ENCODE results near the gene ARL15. TPM values are rescaled to one million over a fixed set of nuclear protein-coding genes. Genes with fewer than 3 reads are reported as not detected.

The ARL15 gene
- total and polyA plus RNA-seq, 2 of the 4 experiments (the other 2 are of a cell fraction), result 7.3 to 19.2 TPM

DNA sequence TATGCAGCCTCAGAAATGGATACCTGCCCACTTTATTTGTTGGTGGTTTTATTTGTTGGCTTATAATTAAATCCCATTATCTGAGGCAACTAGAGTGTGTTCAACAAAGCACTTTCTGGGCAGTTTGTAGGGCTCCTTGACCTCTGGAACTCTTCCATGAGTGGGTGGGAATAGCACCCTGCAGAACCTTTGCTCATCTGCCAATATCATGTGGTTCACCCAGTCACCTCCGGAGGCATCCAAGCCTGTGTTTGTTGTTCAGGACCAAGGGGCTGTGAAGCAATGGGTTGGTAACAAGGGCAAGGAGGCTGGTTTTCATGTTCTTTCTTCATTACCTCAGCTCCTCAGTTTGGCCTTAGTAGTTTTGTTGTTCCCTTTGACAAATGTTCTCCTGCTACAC is 436.0 kb downstream of the ARL15 start:
- DNase-seq (no peak), ATAC-seq (ENCODE audit: low read depth) (no peak)
- Histone ChIP-seq H3K4ac (ENCODE audit: low read depth, low read length) (no peak overlapping the region), H2AK5ac (ENCODE audit: low read depth, low read length) (no peak overlapping the region), H3K18ac (ENCODE audit: low read depth, low read length) (no peak overlapping the region), H2BK120ac (ENCODE audit: low read depth, low read length) (no peak overlapping the region), H3K23ac (ENCODE audit: low read depth, low read length) (no peak overlapping the region), H4K5ac (ENCODE audit: low read depth, low read length) (no peak overlapping the region), H3K4me3 (ENCODE audit: insufficient read depth, low read depth, low read length) (no peak overlapping the region), H4K8ac (ENCODE audit: low read depth in 2 of 2, low read length in 2 of 2) (no peak overlapping the region), H3K56ac (ENCODE audit: extremely low read depth, insufficient read depth, low read length) (no peak overlapping the region), H2BK15ac (ENCODE audit: low read depth, low read length) (no peak overlapping the region), H3K4me2 (ENCODE audit: low read depth, low read length) (no peak overlapping the region), H4K91ac (ENCODE audit: insufficient read depth, low read depth, low read length) (no peak overlapping the region), H3K27me3 (ENCODE audit: control insufficient read depth, insufficient read depth, low read length) (no peaks in the 10 kb centered on the region), H2BK20ac (ENCODE audit: low read depth, low read length) (no peak overlapping the region), H2BK5ac (ENCODE audit: low read depth, low read length, poor library complexity, severe bottlenecking) (no peak overlapping the region), H3K36me3 (ENCODE audit: control insufficient read depth, insufficient read depth, low read length) (no peaks in the 10 kb centered on the region), H3K9me1 (ENCODE audit: insufficient read depth, low read length) (no peaks in the 10 kb centered on the region), H3K79me1 (ENCODE audit: low read depth in 1 of 2, low read length in 2 of 2) (no peaks in the 10 kb centered on the region), H2AFZ (replicated peaks; ENCODE audit: low read length, poor library complexity) (peak overlapping the region; percentile 25), H2AK9ac (replicated peaks; ENCODE audit: low read depth, low read length, poor library complexity) (no peak overlapping the region), H3K27ac (ENCODE audit: insufficient read depth, low read length) (no peak overlapping the region), H3K9ac (ENCODE audit: low read depth, low read length) (no peak overlapping the region), H3K14ac (replicated peaks; ENCODE audit: low read depth, low read length) (no peak overlapping the region), H3K4me1 (ENCODE audit: control insufficient read depth, insufficient read depth, low read length) (no peaks in the 10 kb centered on the region; the same call in 1 of the 2 replicates), H3K9me3 (ENCODE audit: control insufficient read depth, insufficient read depth, low read length) (no peaks in the 10 kb centered on the region; the same call in 1 of the 2 replicates), H4K20me1 (ENCODE audit: insufficient read depth, low read length) (no peaks in the 10 kb centered on the region)
- POLR2A ChIA-PET (ENCODE audit: unreplicated experiment), result no interaction called here
- intact Hi-C loops (cut with micrococcal nuclease) (loop anchor here (5.0 to 10.0 kb wide), 2 partner anchors 343 to 610 kb away; no protein-coding TSS in a partner anchor), dilution Hi-C loops (cut with HindIII; ENCODE audit: low sequenced_read_pairs, unreplicated experiment) (no loop called here), in situ Hi-C loops (cut with MboI; ENCODE audit: low sequenced_read_pairs) (no loop called here)
- no CpG with 5 or more reads among the region's 1 CpG for WGBS, 2 experiments (ENCODE audit: extremely low coverage in 2 of 2, insufficient read length in 1 of 2)
- no TSS peak for BruUV-seq (replicated peaks)
- TF ChIP-seq CEBPB (IDR thresholded peaks at IDR 0.05; ENCODE audit: low read depth, low read length) (0 out of 2 replicates have a peak, but pooled peaks have one; percentile 20), BHLHE40 (IDR thresholded peaks at IDR 0.05; ENCODE audit: low read depth, low read length) (no peak), RAD21 (IDR thresholded peaks at IDR 0.05; ENCODE audit: low read length) (peak; percentile 25; the same call in 1 of the 2 replicates), NFE2L2 (IDR thresholded peaks at IDR 0.05; ENCODE audit: low read depth, low read length) (no peak)
- CTCF ChIA-PET, result interaction anchor here (0.6 to 0.7 kb wide), 2 partner anchors 188 to 400 kb away, joined by 3 read pairs; no protein-coding TSS in a partner anchor
